GM12878 (cell line): ENCODE data around the gene UNC119.

Experiments used
- CREM ChIP-seq: IDR thresholded peaks from 2 replicates; pipeline ENCODE4 v1.6.1; 2014; ENCODE audit warnings: antibody characterized with exemption, low read depth
- E2F8 ChIP-seq: fragments of 450-650 bp; IDR thresholded peaks from 2 replicates; pipeline ENCODE4 v1.6.1; 2018; ENCODE audit warnings: mild to moderate bottlenecking, low read depth, moderate library complexity; ENCODE audit not compliant: partially characterized antibody
- LARP7 ChIP-seq: fragments of 450-650 bp; IDR thresholded peaks from 2 replicates; pipeline ENCODE4 v1.6.1; 2017; ENCODE audit warnings: mild to moderate bottlenecking
- POLR2AphosphoS5 ChIP-seq: IDR thresholded peaks from 2 replicates; pipeline ENCODE4 v1.6.1; 2011; ENCODE audit warnings: mild to moderate bottlenecking, low read length, inconsistent platforms
- RAD51 ChIP-seq: fragments of 450-650 bp; IDR thresholded peaks from 2 replicates; pipeline ENCODE4 v1.6.1; 2016; ENCODE audit warnings: moderate library complexity, mild to moderate bottlenecking, inconsistent platforms
- USF2 ChIP-seq: IDR thresholded peaks from 2 replicates; pipeline ENCODE4 v1.6.1; 2011; ENCODE audit warnings: low read depth, low read length, improper control_type of control experiment, borderline replicate concordance
- TF ChIP-seq, protein P1 (sequence below), 3 experiments: IDR thresholded peaks in 2 of 3; conservative IDR thresholded peaks in 1 of 3; 2 replicates each; pipeline ENCODE4 v1.5.1; 2011; ENCODE audit warnings: low read depth in 3 of 3, low read length in 3 of 3, mild to moderate bottlenecking in 3 of 3, control low read depth in 2 of 3, moderate library complexity in 2 of 3, inconsistent platforms in 1 of 3, mixed read lengths in 1 of 3; ENCODE audit not compliant: control insufficient read depth in 2 of 3, insufficient read depth in 1 of 3; ENCODE audit errors: extremely low read depth in 1 of 3
- TF ChIP-seq, protein P2 (sequence below): fragments of 450-650 bp; IDR thresholded peaks from 2 replicates; pipeline ENCODE4 v1.6.1; 2017; ENCODE audit warnings: mild to moderate bottlenecking

DNA sequence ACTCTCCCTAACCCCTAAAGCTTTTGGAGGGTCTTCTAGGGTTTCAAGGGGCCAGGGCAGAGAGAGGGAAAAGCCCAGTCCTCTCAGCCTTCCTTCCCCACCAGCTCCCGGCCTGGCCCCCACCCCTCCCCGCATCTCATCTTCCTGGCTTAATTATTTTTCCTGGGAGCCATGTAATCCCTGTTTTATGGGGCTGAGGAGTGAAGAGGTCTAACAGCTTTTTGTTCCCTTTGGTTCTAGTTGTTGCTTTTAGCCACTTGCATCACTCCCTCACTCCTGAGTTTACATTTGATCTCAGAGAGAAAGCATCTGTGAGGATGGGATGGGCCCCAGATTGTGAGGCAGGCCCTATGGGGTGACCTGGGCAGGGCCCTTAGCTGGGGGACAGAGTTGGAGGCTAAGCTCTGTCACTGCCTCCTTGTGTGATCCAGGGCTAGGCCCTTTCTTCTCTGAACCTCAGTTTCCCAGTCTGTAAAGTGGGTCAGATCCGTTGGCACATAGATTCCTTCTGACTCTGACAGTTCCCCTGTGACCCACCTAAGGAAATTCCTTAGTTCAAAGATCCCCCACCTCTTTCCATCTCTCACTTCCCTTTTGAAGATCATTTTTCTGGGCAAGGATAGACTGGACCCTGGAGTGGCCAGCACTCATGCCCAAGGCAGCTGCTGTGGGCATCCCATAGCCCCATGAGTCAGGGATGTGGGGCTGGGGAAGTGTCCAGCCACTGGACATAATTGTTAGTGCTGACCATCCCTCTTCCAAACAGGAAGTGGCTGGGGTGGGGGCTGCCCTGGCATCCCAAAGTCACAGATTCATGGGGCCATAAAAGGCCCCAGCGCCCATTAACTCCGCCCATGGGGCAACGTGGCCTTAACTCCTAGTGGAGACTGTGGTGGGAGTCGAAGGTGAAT, 20.1 kb downstream of the UNC119 start:
- TF ChIP-seq RAD51 (no peak), CREM (no peak), E2F8 (no peak), POLR2AphosphoS5 (no peak), USF2 (no peak), LARP7 (no peak)
- TF ChIP-seq, protein P1, sequence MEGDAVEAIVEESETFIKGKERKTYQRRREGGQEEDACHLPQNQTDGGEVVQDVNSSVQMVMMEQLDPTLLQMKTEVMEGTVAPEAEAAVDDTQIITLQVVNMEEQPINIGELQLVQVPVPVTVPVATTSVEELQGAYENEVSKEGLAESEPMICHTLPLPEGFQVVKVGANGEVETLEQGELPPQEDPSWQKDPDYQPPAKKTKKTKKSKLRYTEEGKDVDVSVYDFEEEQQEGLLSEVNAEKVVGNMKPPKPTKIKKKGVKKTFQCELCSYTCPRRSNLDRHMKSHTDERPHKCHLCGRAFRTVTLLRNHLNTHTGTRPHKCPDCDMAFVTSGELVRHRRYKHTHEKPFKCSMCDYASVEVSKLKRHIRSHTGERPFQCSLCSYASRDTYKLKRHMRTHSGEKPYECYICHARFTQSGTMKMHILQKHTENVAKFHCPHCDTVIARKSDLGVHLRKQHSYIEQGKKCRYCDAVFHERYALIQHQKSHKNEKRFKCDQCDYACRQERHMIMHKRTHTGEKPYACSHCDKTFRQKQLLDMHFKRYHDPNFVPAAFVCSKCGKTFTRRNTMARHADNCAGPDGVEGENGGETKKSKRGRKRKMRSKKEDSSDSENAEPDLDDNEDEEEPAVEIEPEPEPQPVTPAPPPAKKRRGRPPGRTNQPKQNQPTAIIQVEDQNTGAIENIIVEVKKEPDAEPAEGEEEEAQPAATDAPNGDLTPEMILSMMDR (IDR thresholded peaks at IDR 0.05 in 2 of 3, conservative IDR thresholded peaks at IDR 0.05 in 1 of 3; ENCODE audit: control insufficient read depth in 2 of 3, extremely low read depth in 1 of 3, insufficient read depth in 1 of 3, low read depth in 3 of 3, low read length in 3 of 3) = no peak
- TF ChIP-seq, protein P2, sequence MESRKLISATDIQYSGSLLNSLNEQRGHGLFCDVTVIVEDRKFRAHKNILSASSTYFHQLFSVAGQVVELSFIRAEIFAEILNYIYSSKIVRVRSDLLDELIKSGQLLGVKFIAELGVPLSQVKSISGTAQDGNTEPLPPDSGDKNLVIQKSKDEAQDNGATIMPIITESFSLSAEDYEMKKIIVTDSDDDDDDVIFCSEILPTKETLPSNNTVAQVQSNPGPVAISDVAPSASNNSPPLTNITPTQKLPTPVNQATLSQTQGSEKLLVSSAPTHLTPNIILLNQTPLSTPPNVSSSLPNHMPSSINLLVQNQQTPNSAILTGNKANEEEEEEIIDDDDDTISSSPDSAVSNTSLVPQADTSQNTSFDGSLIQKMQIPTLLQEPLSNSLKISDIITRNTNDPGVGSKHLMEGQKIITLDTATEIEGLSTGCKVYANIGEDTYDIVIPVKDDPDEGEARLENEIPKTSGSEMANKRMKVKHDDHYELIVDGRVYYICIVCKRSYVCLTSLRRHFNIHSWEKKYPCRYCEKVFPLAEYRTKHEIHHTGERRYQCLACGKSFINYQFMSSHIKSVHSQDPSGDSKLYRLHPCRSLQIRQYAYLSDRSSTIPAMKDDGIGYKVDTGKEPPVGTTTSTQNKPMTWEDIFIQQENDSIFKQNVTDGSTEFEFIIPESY = no peak
